H1 (cell line): ENCODE results near the gene IGF2R. TPM values are rescaled to one million over a fixed set of nuclear protein-coding genes. Genes with fewer than 3 reads are reported as not detected.

ENCODE experiments used
- CTBP2 ChIP-seq: IDR thresholded peaks from 2 replicates; pipeline ENCODE4 v1.7.0; 2011; ENCODE audit warnings: borderline replicate concordance, mild to moderate bottlenecking, moderate library complexity, mixed read lengths, low read length; ENCODE audit not compliant: insufficient read depth, insufficient read length
- MAX ChIP-seq: IDR thresholded peaks from 2 replicates; pipeline ENCODE4 v1.6.1; 2012; ENCODE audit warnings: inconsistent platforms
- USF2 ChIP-seq: IDR thresholded peaks from 2 replicates; pipeline ENCODE4 v1.6.1; 2011; ENCODE audit warnings: low read length, improper control_type of control experiment
- polyA plus RNA-seq, 7 experiments: library from polyadenylated mRNA; depleted of rRNA in 3 of 7; stranded (reverse) in 5 of 7; unstranded in 2 of 7; fragments of >200 nt in 5 of 7; fragments of 200-250 nt in 2 of 7; gene quantifications; 1 replicate in 5 of 7; 2 replicates in 1 of 7; 4 replicates in 1 of 7; pipeline versions ENCODE4 v1.2.1 to v1.2.3, GENCODE V29; 2011 to 2013; ENCODE audit warnings: missing spikeins in 2 of 7, mixed read lengths in 2 of 7
- total RNA-seq: library from RNA; stranded (reverse); fragmentation: NEBNext Ultra II Directional; extraction: Animal tissue kit (Norgen Biotek cat#: 25700); gene quantifications from 2 replicates; pipeline ENCODE4 v1.2.1, GENCODE V29; 2021

Gene IGF2R
- total and polyA plus RNA-seq, 2 of the 8 experiments (the other 6 are each of a cell fraction or from before 2014, with no cell fraction given) = 20.6 to 74.1 TPM

- TF ChIP-seq USF2 = no peak
- TF ChIP-seq CTBP2 = no peak
- TF ChIP-seq MAX = no peak
Observed at GRCh38 chr6:160063771-160064413, 95.0 kb downstream of the IGF2R start (continued).
